ENCODE measurements around the gene CALD1. TPM values are rescaled to one million over a fixed set of nuclear protein-coding genes. Genes with fewer than 3 reads are reported as not detected.
A peak's percentile ranks its signal among the peaks of the same experiment; 100 is the strongest.

CALD1 gene
- total RNA-seq, 1 donor from 2014 or later, result 1,941 TPM

- Mint-ChIP-seq H3K4me1 (ENCODE audit: low read depth) (peaks cover 35% of the 10 kb centered on the region), H3K27ac (ENCODE audit: unreplicated experiment) (peak overlapping the region; percentile 58), H3K9me3 (ENCODE audit: low read depth) (no peaks in the 10 kb centered on the region), H3K4me3 (ENCODE audit: unreplicated experiment) (no peak overlapping the region), H3K27me3 (ENCODE audit: low read depth) (no peaks in the 10 kb centered on the region), H3K36me3 (ENCODE audit: low read depth) (no peaks in the 10 kb centered on the region)
- TF ChIP-seq CTCF (IDR thresholded peaks at IDR 0.05), result no peak
- no peak for DNase-seq (ENCODE audit: low spot score)
Measured at GRCh38 chr7:134993877-134994456, 214.5 kb downstream of the CALD1 start.

- Mint-ChIP-seq H3K9me3 (ENCODE audit: low read depth) (peaks cover 4% of the 10 kb centered on the region), H3K27ac (ENCODE audit: unreplicated experiment) (peak overlapping the region; percentile 85), H3K4me1 (ENCODE audit: low read depth) (peaks cover 35% of the 10 kb centered on the region), H3K27me3 (ENCODE audit: low read depth) (no peaks in the 10 kb centered on the region), H3K4me3 (ENCODE audit: unreplicated experiment) (no peak overlapping the region), H3K36me3 (ENCODE audit: low read depth) (no peaks in the 10 kb centered on the region)
- TF ChIP-seq CTCF (IDR thresholded peaks at IDR 0.05), result no peak
- DNase-seq (ENCODE audit: low spot score), result no peak
Measured at GRCh38 chr7:134995239-134996096, 216.0 kb downstream of the CALD1 start.

- H3K27me3 Mint-ChIP-seq (ENCODE audit: low read depth), result no peaks in the 10 kb centered on the region
- peaks cover 29% of the 10 kb centered on the region for H3K4me1 Mint-ChIP-seq (ENCODE audit: low read depth)
- no peak for DNase-seq (ENCODE audit: low spot score)
- H3K36me3 Mint-ChIP-seq (ENCODE audit: low read depth), result no peaks in the 10 kb centered on the region
- H3K27ac Mint-ChIP-seq (ENCODE audit: unreplicated experiment), result no peak overlapping the region
- H3K9me3 Mint-ChIP-seq (ENCODE audit: low read depth), result peaks cover 7% of the 10 kb centered on the region
- H3K4me3 Mint-ChIP-seq (ENCODE audit: unreplicated experiment), result no peak overlapping the region
- no peak for TF ChIP-seq CTCF (IDR thresholded peaks at IDR 0.05)
Measured at GRCh38 chr7:134996097-134996550, 216.7 kb downstream of the CALD1 start.

- Mint-ChIP-seq H3K4me1 (ENCODE audit: low read depth) (peaks cover 16% of the 10 kb centered on the region), H3K9me3 (ENCODE audit: low read depth) (peaks cover 11% of the 10 kb centered on the region), H3K4me3 (ENCODE audit: unreplicated experiment) (no peak overlapping the region), H3K27me3 (ENCODE audit: low read depth) (no peaks in the 10 kb centered on the region), H3K27ac (ENCODE audit: unreplicated experiment) (no peak overlapping the region), H3K36me3 (ENCODE audit: low read depth) (no peaks in the 10 kb centered on the region)
- no peak for TF ChIP-seq CTCF (IDR thresholded peaks at IDR 0.05)
- no peak for DNase-seq (ENCODE audit: low spot score)
Measured at GRCh38 chr7:134997214-134997885, 217.9 kb downstream of the CALD1 start.

GRCh38 chr7:134999136-134999535 is 219.7 kb downstream of the CALD1 start:
- Mint-ChIP-seq H3K36me3 (ENCODE audit: low read depth) (no peaks in the 10 kb centered on the region), H3K4me3 (ENCODE audit: unreplicated experiment) (no peak overlapping the region), H3K27me3 (ENCODE audit: low read depth) (no peaks in the 10 kb centered on the region), H3K4me1 (ENCODE audit: low read depth) (peaks cover 11% of the 10 kb centered on the region), H3K27ac (ENCODE audit: unreplicated experiment) (no peak overlapping the region), H3K9me3 (ENCODE audit: low read depth) (peaks cover 11% of the 10 kb centered on the region)
- DNase-seq (ENCODE audit: low spot score), result no peak
- no peak for TF ChIP-seq CTCF (IDR thresholded peaks at IDR 0.05)

Measured in chondrocyte (in vitro differentiated cells).